SHP77 treated with DMSO at 0.1 percent for 48 hours (cell line): Measurements from ENCODE around the gene KRTAP20-1.

ENCODE experiments used
- DNase-seq: peaks from one replicate; lab custom pipeline; 2025; lab: John Stamatoyannopoulos, UW

Gene KRTAP20-1, protein sequence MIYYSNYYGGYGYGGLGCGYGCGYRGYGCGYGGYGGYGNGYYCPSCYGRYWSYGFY

GRCh38 chr21:30616125-30616524 is at the start of gene KRTAP20-1:
KRTAP20-1 (plus strand) TSS chr21:30616425; CDS start chr21:30616455, 30 bp downstream.
- DNase-seq: no peak

GRCh38 chr21:30567617-30568016 is 48.6 kb upstream of the KRTAP20-1 start:
- DNase-seq: no peak

GRCh38 chr21:30577766-30578165 is 38.5 kb upstream of the KRTAP20-1 start:
- no peak for DNase-seq

DNA sequence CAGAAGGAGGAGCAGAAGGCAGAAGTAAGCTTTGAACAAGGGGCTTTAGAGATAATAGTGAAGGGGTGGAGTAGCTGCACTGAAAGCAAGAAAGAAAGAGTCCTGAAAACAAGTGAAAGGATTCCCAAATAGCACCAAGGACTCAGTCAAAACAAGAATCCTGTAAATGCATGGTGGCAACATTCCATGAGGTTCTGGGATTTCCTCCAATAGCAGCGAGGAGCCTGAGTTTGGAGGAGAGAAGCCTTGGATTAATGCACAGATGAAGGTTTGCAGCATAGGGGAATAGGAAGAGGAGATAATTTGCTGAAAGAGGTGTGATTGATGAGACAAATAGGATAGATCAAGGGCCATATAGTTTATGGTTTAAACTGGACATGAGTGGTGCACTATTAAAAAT is 36.9 kb upstream of the KRTAP20-1 start:
- DNase-seq: no peak

- DNase-seq: no peak
These were observed 36.1 kb upstream of the KRTAP20-1 start for GRCh38 chr21:30580132-30580531.

DNA sequence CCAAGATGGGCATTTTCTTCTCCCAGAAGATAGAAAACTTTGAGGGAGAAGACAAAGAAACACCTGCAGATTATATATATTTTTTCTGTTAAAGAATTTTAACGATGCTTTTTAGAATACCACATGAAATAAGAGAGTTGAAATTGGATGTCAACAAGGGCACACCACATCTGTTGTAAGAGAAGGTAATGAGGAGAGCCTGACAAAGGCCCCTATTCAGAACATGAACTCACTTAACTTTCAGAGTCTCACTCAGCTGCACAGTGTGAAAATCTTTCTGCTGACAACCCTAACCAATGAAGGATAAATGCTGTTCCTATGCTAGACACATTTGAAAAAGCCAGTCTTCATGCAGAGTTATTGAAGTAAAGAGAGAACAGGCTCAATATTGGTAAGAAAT is 33.4 kb upstream of the KRTAP20-1 start:
- no peak for DNase-seq

DNA sequence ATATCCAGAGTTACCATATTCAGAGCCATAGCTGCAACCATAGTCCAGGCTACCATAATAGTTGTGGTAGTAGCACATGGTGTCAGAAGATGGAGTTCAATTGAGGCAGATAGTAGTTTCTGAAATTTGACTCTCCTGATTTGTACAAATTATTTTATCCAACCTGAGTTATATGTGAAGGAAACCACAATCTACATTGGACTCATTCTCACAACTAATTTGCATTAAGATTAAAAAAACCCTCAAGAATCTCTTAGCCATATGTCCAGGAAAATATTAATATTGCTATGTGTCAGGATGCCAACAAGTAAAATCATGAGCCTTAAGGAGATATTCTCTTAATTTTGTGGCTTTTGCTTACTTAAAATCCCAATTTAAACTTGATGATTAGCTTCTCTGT is 25.9 kb upstream of the KRTAP20-1 start, which contains the start of gene KRTAP22-2:
KRTAP22-2 (minus strand) TSS at position 101 of the 400 bp plus-strand sequence.
- DNase-seq: no peak

DNA sequence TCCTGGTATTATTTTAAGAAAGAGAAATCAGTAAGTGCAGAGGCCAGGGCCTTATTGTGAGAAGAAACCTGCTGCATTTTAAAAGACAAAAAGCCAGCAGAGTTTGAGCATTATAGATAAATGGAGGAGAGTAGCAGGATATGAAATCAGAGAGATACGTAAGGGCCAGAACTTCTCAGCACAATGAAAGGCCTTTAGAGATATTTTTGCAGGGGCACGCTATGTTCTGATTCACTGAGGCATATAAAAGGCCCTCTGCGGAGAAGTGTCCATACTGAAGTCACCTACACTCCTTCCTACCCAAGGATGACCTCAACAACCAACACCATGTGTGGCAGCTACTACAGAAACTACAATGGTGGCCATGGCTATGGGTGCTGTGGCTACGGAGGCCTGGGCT is 24.1 kb upstream of the KRTAP20-1 start, which contains the start of gene KRTAP6-3:
KRTAP6-3 (plus strand) TSS at position 301 of the 400 bp plus-strand sequence; CDS start at position 307, 6 bp downstream.
- DNase-seq: no peak

- DNase-seq: no peak
These were observed 17.4 kb upstream of the KRTAP20-1 start, which contains the start of gene KRTAP6-2 for GRCh38 chr21:30598802-30599201. KRTAP6-2 (minus strand) TSS chr21:30598902; CDS start chr21:30598874, 28 bp downstream.

DNA sequence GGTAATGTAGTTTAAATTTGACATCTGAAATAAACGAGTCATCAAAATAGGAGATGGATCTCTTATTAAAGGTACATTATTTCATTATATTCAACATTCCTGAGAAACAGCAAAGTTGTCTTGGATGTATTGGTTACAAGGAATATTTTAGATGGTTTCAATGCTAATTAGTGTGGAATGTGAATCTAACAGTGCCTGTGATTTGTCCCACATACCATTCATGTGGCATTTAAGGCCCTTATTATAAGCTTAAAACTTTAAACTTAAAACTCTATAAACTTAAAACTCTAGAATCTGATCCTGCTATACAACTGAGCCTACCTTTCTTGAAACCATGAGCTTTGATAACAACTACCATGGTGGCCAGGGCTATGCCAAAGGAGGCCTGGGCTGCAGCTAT is 15.4 kb upstream of the KRTAP20-1 start, which contains the start of gene KRTAP22-1:
KRTAP22-1 (plus strand) TSS at position 301 of the 400 bp plus-strand sequence.
- DNase-seq: no peak

DNA sequence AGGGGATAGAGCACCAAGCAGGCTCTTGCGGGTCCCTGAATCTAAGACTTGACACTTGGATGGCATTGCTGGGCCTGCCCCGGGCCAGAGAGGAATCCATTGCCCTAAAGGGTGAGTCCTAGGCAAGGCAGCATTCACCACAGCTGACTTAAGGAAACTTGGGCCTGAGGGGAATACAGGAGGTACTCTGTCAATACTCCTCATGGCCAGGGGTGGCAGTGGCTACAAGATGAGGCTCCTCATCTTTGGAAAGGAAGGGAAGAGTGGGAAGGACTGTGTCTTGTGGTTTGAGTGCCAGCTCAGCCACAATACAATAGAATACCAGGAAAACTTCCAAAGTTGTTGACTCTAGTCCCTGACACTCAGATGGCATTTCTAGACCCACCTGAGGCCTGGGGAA is 10.3 kb upstream of the KRTAP20-1 start:
- DNase-seq: no peak

- no peak for DNase-seq
These were observed 4.1 kb upstream of the KRTAP20-1 start for GRCh38 chr21:30612132-30612531.

GRCh38 chr21:30613836-30614235 is 2.4 kb upstream of the KRTAP20-1 start, which contains the start of gene KRTAP6-1:
KRTAP6-1 (minus strand) TSS chr21:30613930; CDS start chr21:30613904, 26 bp downstream.
- no peak for DNase-seq

GRCh38 chr21:30615199-30615598 is 1.0 kb upstream of the KRTAP20-1 start:
- DNase-seq: no peak

GRCh38 chr21:30620080-30620479 is 3.9 kb downstream of the KRTAP20-1 start:
- no peak for DNase-seq

DNA sequence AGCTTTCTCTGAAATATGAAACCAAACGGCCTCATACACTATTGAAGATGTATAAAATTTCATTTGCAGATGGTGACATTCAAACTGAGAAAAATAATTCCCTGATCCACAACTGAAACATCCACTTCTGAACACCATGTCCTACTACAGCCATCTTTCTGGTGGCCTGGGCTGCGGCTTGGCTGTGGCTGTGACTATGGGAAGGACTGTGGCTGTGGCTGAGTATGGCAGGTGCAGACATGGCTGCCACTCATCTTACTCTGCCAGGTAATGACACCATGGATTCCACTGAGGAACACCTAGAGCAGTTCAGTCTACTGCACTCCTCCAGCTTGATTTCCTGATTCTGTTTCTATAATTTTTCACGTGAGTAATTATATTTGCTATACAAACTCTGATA is 4.3 kb downstream of the KRTAP20-1 start, which contains the start of gene KRTAP20-4:
KRTAP20-4 (plus strand) TSS at position 106 of the 400 bp plus-strand sequence.
- no peak for DNase-seq

GRCh38 chr21:30623362-30623761 is 7.1 kb downstream of the KRTAP20-1 start:
- no peak for DNase-seq

DNA sequence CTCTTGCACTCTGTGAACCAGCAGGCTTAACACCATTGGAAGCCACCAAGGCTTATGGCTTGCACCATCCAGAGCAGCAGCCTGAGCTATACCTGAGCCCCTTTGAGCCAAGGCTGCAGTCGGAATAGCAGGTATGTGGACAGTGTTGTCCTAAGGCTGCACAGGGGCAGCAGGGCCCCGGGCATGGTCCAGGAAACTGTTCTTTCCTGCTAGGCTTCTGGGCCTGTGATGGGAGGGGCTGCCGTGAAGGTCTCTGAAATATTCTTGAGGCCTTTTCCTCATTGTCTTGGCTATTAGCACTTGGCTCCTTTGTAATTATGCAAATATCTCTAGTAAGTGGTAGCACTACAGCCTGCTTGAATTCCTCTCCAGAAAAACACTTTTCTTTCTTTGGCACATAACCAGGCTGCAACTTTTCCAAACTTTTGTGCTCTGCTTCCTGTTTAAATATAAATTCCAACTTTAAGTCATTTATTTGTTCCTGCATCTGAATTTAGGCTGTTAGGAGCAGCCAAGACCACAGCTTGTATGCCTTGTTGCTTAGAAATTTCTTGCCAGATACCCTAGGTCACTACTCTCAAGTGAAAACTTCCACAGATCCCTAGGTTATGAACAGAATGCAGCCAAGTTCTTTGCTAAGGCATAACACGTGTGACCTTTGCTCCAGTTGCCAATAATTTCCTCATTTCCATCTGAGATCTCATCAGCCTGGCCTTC is 9.4 kb downstream of the KRTAP20-1 start:
- DNase-seq: no peak

DNA sequence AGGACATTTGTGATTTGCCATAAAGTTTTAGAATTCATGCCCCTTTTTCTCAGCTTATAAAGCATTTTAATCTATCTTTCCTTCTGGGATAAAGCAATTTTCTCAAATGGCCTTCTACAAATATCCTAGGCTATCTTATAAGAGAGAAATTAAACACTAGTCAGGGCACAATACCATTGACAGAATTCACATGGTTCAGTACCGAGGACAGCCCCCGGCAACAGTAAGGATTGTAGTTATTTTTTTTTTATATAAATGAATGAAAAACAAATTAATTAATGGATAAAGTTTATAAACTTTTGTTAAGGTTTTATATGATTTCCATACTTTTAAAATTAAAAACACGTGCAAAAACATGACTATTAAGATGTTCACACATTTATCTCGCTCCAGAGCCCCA is 11.9 kb downstream of the KRTAP20-1 start:
- no peak for DNase-seq

DNA sequence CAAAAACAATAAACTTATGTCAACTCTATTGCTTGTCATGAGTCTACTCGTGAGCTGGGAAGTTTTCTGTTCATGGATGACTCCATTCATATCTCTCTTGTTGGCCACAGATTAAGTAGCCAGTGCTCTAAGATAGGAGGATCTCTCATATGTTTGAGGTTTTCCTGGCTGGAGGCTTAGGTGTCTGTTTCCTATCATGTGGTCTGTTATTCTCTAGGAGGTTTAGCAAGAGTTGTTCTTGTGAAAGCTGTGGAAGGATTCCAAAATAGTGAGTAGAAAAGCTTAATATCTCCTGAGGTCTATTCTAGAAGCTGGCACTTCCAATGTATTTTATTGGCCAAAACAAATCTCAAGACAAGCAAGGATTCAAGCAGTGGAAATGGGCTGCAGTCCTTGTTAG is 13.0 kb downstream of the KRTAP20-1 start:
- DNase-seq: no peak

DNA sequence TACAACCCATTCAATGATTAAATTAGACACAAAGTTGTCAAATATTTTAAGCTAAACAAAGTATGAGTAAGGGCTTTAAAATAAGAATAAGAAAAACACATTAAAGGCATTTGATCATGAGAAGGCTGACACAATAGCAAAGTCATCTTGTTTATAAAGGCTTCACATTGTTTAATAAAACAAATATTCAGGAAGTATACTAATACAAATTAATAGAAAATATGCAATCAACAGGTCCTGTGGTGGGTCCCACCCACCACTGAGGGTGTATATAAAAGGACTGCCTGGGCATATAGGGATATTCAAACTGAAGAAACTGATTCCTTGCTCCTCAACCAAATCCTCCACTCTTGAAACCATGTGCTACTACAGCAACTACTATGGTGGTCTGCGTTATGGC is 18.7 kb downstream of the KRTAP20-1 start, which contains the start of gene KRTAP20-2:
KRTAP20-2 (plus strand) TSS at position 301 of the 400 bp plus-strand sequence; CDS start at position 359, 58 bp downstream.
- DNase-seq: no peak

- DNase-seq: no peak
These were observed 22.5 kb downstream of the KRTAP20-1 start for GRCh38 chr21:30638686-30639085.

DNA sequence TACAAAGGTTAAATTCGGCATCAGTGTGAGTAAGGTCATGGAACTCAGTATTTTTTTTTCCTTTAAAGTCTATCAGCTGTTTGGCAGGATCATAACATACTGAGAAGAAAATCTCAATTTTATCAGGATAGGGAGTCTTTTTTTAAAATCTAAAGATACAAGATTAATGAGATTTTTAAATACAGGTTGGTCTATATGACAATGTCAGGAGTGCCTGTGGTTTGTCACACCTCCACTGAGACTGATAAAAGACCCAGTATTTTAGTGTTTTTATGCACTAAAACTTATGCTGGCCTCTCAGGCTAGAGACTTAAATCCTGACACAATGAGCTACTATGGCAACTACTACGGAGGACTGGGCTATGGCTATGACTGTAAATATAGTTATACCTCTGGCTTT is 26.3 kb downstream of the KRTAP20-1 start, which contains the start of gene KRTAP20-3:
KRTAP20-3 (plus strand) TSS at position 301 of the 400 bp plus-strand sequence.
- DNase-seq: no peak
